GM23338 (cell line): Measurements from ENCODE around the gene F7. TPM values are rescaled to one million over a fixed set of nuclear protein-coding genes. Genes with fewer than 3 reads are reported as not detected.

Source experiments
- ATAC-seq: fragments of 200-7000 bp; cut with Tn5 transposase; 3 replicates; pipeline ENCODE4 v1.9.1; 2020
- DNase-seq: peaks from one replicate; pipeline ENCODE4 v3.0.0-alpha.2; 2015; ENCODE audit warnings: low spot score
- H2AFZ ChIP-seq: fragments of 200-600 bp; sonication (generic); 2 replicates; pipeline ENCODE4 v1.8.0; 2016; ENCODE audit warnings: antibody characterized with exemption, mild to moderate bottlenecking, moderate library complexity
- H3F3A ChIP-seq: fragments of 200-600 bp; sonication (generic); replicated peaks from 2 replicates; pipeline ENCODE4 v1.8.0; 2017; ENCODE audit warnings: antibody characterized with exemption, mixed run types, low read depth
- H3K27ac ChIP-seq: fragments of 200-600 bp; sonication (generic); 2 replicates; pipeline ENCODE4 v1.6.1; 2016; ENCODE audit warnings: low read depth
- H3K27me3 ChIP-seq: fragments of 200-600 bp; sonication (generic); 2 replicates; pipeline ENCODE4 v1.8.0; 2016; ENCODE audit warnings: mild to moderate bottlenecking, mixed run types, moderate library complexity; ENCODE audit not compliant: insufficient read depth
- H3K36me3 ChIP-seq: fragments of 200-600 bp; sonication (generic); 2 replicates; pipeline ENCODE4 v1.8.0; 2016; ENCODE audit warnings: mild to moderate bottlenecking; ENCODE audit not compliant: insufficient read depth
- H3K4me1 ChIP-seq: fragments of 200-600 bp; sonication (generic); 2 replicates; pipeline ENCODE4 v1.8.0; 2016; ENCODE audit warnings: mild to moderate bottlenecking, moderate library complexity; ENCODE audit not compliant: insufficient read depth
- H3K4me2 ChIP-seq: fragments of 200-600 bp; sonication (generic); 2 replicates; pipeline ENCODE4 v1.7.1; 2017; ENCODE audit warnings: mixed run types
- H3K4me3 ChIP-seq: fragments of 200-600 bp; sonication (generic); 2 replicates; pipeline ENCODE4 v1.6.1; 2016; ENCODE audit warnings: mixed run types
- H3K79me2 ChIP-seq: fragments of 200-600 bp; sonication (generic); replicated peaks from 2 replicates; pipeline ENCODE4 v1.8.0; 2017; ENCODE audit warnings: mild to moderate bottlenecking; ENCODE audit not compliant: insufficient read depth
- H3K9me2 ChIP-seq: fragments of 200-600 bp; sonication (generic); 2 replicates; pipeline ENCODE4 v1.8.0; 2017; ENCODE audit not compliant: insufficient read depth
- H4K20me1 ChIP-seq: fragments of 200-600 bp; sonication (generic); replicated peaks from 2 replicates; pipeline ENCODE4 v1.8.0; 2017; ENCODE audit warnings: mild to moderate bottlenecking; ENCODE audit not compliant: insufficient read depth
- H3K27ac Mint-ChIP-seq: 2 replicates; pipeline ENCODE4 v1.8.0; 2020; ENCODE audit warnings: inconsistent platforms, mild to moderate bottlenecking, moderate library complexity, mixed read lengths
- H3K27me3 Mint-ChIP-seq: 3 replicates; pipeline ENCODE4 v1.8.0; 2022; ENCODE audit warnings: low read depth, mild to moderate bottlenecking, moderate library complexity, mixed read lengths, inconsistent platforms; ENCODE audit not compliant: insufficient read depth, poor library complexity
- H3K36me3 Mint-ChIP-seq: 3 replicates; pipeline ENCODE4 v1.8.0; 2021; ENCODE audit warnings: low read depth, mild to moderate bottlenecking, inconsistent platforms, moderate library complexity, mixed read lengths
- H3K4me1 Mint-ChIP-seq: 3 replicates; pipeline ENCODE4 v1.8.0; 2020; ENCODE audit warnings: mild to moderate bottlenecking, inconsistent platforms, mixed read lengths
- H3K4me3 Mint-ChIP-seq: 3 replicates; pipeline ENCODE4 v1.8.0; 2021; ENCODE audit warnings: moderate library complexity, mild to moderate bottlenecking, inconsistent platforms, mixed read lengths
- H3K9me3 Mint-ChIP-seq: 3 replicates; pipeline ENCODE4 v1.8.0; 2020; ENCODE audit warnings: moderate library complexity, mild to moderate bottlenecking, inconsistent platforms, mixed read lengths
- CREB1 ChIP-seq: fragments of 250-450 bp; sonication (Bioruptor Pico); IDR thresholded peaks from 2 replicates; pipeline ENCODE4 v1.5.0; 2020; ENCODE audit warnings: low read depth, mild to moderate bottlenecking, moderate library complexity
- CTCF ChIP-seq, 2 experiments: fragments of 200-600 bp in 1 of 2; sonication (generic) in 1 of 2; conservative IDR thresholded peaks; 2 replicates each; pipeline versions ENCODE4 v1.5.1 to v1.6.1; 2016 to 2017; ENCODE audit warnings: antibody characterized with exemption in 2 of 2, low read depth in 2 of 2, mild to moderate bottlenecking in 2 of 2, moderate library complexity in 1 of 2
- EZH2 ChIP-seq: fragments of 200-600 bp; sonication (generic); IDR thresholded peaks from one replicate; pipeline ENCODE4 v1.8.0; 2017; ENCODE audit warnings: antibody characterized with exemption, mild to moderate bottlenecking, low read depth; ENCODE audit not compliant: unreplicated experiment
- EZH2phosphoT487 ChIP-seq: fragments of 200-600 bp; sonication (generic); IDR thresholded peaks from one replicate; pipeline ENCODE4 v1.8.1; 2018; ENCODE audit warnings: antibody characterized with exemption; ENCODE audit not compliant: unreplicated experiment
- JUNB ChIP-seq: IDR thresholded peaks from one replicate; pipeline ENCODE4 v1.6.1; 2016; ENCODE audit warnings: antibody characterized with exemption; ENCODE audit not compliant: unreplicated experiment
- NANOG ChIP-seq: IDR thresholded peaks from 2 replicates; pipeline ENCODE4 v1.6.1; 2016; ENCODE audit warnings: antibody characterized with exemption, borderline replicate concordance
- POLR2AphosphoS5 ChIP-seq: IDR thresholded peaks from 2 replicates; pipeline ENCODE4 v1.6.1; 2016; ENCODE audit warnings: antibody characterized with exemption, low read depth
- STAT1 ChIP-seq: IDR thresholded peaks from one replicate; pipeline ENCODE4 v1.6.1; 2016; ENCODE audit warnings: antibody characterized with exemption; ENCODE audit not compliant: unreplicated experiment
- ZNF114 ChIP-seq: fragments of 250-450 bp; sonication (Bioruptor Pico); IDR thresholded peaks from 2 replicates; pipeline ENCODE4 v1.5.0; 2020; ENCODE audit warnings: mild to moderate bottlenecking, moderate library complexity
- ZNF331 ChIP-seq: fragments of 250-450 bp; sonication (Bioruptor Pico); IDR thresholded peaks from 2 replicates; pipeline ENCODE4 v1.5.0; 2020; ENCODE audit warnings: low read depth, mild to moderate bottlenecking, moderate library complexity
- ZNF462 ChIP-seq: fragments of 250-450 bp; sonication (Bioruptor Pico); IDR thresholded peaks from 2 replicates; pipeline ENCODE4 v1.5.0; 2020; ENCODE audit warnings: mild to moderate bottlenecking, moderate library complexity
- polyA plus RNA-seq: library from polyadenylated mRNA; unstranded; fragments of >200 nt; fragmentation: Nextera tagmentation; extraction: Ambion mirVana; gene quantifications from 2 replicates; pipeline ENCODE4 v1.2.1, GENCODE V29; 2016
- total RNA-seq: library from RNA; depleted of rRNA; stranded (reverse); fragments of >200 nt; shearing (Covaris generic); gene quantifications from 2 replicates; pipeline ENCODE4 v1.2.3, GENCODE V29; 2014
- TF ChIP-seq, protein P1 (sequence below): IDR thresholded peaks from 2 replicates; pipeline ENCODE4 v1.6.1; 2016; ENCODE audit warnings: antibody characterized with exemption
- TF ChIP-seq, protein P2 (sequence below): IDR thresholded peaks from one replicate; pipeline ENCODE4 v1.6.1; 2018; ENCODE audit warnings: antibody characterized with exemption; ENCODE audit not compliant: unreplicated experiment

The F7 gene
- total and polyA plus RNA-seq, 2 experiments from 2014 or later: 0.16 to 0.24 TPM

- H3K9me2 ChIP-seq: no peaks in the 10 kb centered on the region
- H3K4me1 Mint-ChIP-seq: peaks cover 17% of the 10 kb centered on the region
Measured at GRCh38 chr13:113088691-113089020, 16.9 kb upstream of the F7 start.

More at GRCh38 chr13:113088691-113089020, 16.9 kb upstream of the F7 start:
- no peak overlapping the region for H3K27ac Mint-ChIP-seq
- H3K4me2 ChIP-seq: no peak overlapping the region
- no peaks in the 10 kb centered on the region for H3K36me3 ChIP-seq
- no peak overlapping the region for H3K4me3 ChIP-seq
- no peak overlapping the region; the same call in 2 of the 3 replicates for H3K4me3 Mint-ChIP-seq
- ATAC-seq: no peak
- H3K27ac ChIP-seq: no peak overlapping the region
- no peak overlapping the region for H2AFZ ChIP-seq
- H3F3A ChIP-seq: 0 out of 2 replicates have a peak, but pooled peaks cover 4% of the 10 kb centered on the region
- H3K36me3 Mint-ChIP-seq: peaks cover 3% of the 10 kb centered on the region; the same call in 1 of the 3 replicates
- no peaks in the 10 kb centered on the region for H3K79me2 ChIP-seq
- H3K27me3 ChIP-seq: no peaks in the 10 kb centered on the region
- TF ChIP-seq EZH2phosphoT487 (no peak), NANOG (no peak), CTCF (conservative IDR thresholded peaks at IDR 0.05; ENCODE audit: low read depth in 2 of 2) (no peak), ZNF462 (CRISPR knock-in tag) (no peak), POLR2AphosphoS5 (no peak), JUNB (no peak), EZH2 (no peak), CREB1 (no peak), ZNF331 (CRISPR knock-in tag) (no peak), STAT1 (no peak), ZNF114 (CRISPR knock-in tag) (no peak)
- TF ChIP-seq, protein P1, sequence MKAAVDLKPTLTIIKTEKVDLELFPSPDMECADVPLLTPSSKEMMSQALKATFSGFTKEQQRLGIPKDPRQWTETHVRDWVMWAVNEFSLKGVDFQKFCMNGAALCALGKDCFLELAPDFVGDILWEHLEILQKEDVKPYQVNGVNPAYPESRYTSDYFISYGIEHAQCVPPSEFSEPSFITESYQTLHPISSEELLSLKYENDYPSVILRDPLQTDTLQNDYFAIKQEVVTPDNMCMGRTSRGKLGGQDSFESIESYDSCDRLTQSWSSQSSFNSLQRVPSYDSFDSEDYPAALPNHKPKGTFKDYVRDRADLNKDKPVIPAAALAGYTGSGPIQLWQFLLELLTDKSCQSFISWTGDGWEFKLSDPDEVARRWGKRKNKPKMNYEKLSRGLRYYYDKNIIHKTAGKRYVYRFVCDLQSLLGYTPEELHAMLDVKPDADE: no peak
- TF ChIP-seq, protein P2, sequence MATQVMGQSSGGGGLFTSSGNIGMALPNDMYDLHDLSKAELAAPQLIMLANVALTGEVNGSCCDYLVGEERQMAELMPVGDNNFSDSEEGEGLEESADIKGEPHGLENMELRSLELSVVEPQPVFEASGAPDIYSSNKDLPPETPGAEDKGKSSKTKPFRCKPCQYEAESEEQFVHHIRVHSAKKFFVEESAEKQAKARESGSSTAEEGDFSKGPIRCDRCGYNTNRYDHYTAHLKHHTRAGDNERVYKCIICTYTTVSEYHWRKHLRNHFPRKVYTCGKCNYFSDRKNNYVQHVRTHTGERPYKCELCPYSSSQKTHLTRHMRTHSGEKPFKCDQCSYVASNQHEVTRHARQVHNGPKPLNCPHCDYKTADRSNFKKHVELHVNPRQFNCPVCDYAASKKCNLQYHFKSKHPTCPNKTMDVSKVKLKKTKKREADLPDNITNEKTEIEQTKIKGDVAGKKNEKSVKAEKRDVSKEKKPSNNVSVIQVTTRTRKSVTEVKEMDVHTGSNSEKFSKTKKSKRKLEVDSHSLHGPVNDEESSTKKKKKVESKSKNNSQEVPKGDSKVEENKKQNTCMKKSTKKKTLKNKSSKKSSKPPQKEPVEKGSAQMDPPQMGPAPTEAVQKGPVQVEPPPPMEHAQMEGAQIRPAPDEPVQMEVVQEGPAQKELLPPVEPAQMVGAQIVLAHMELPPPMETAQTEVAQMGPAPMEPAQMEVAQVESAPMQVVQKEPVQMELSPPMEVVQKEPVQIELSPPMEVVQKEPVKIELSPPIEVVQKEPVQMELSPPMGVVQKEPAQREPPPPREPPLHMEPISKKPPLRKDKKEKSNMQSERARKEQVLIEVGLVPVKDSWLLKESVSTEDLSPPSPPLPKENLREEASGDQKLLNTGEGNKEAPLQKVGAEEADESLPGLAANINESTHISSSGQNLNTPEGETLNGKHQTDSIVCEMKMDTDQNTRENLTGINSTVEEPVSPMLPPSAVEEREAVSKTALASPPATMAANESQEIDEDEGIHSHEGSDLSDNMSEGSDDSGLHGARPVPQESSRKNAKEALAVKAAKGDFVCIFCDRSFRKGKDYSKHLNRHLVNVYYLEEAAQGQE: no peak
- no peak for DNase-seq
- H4K20me1 ChIP-seq: no peaks in the 10 kb centered on the region
- H3K9me3 Mint-ChIP-seq: no peaks in the 10 kb centered on the region
- H3K27me3 Mint-ChIP-seq: peaks cover 15% of the 10 kb centered on the region
- no peaks in the 10 kb centered on the region for H3K4me1 ChIP-seq
